ENCODE data around the gene ARHGAP23.

ARHGAP23 gene, protein sequence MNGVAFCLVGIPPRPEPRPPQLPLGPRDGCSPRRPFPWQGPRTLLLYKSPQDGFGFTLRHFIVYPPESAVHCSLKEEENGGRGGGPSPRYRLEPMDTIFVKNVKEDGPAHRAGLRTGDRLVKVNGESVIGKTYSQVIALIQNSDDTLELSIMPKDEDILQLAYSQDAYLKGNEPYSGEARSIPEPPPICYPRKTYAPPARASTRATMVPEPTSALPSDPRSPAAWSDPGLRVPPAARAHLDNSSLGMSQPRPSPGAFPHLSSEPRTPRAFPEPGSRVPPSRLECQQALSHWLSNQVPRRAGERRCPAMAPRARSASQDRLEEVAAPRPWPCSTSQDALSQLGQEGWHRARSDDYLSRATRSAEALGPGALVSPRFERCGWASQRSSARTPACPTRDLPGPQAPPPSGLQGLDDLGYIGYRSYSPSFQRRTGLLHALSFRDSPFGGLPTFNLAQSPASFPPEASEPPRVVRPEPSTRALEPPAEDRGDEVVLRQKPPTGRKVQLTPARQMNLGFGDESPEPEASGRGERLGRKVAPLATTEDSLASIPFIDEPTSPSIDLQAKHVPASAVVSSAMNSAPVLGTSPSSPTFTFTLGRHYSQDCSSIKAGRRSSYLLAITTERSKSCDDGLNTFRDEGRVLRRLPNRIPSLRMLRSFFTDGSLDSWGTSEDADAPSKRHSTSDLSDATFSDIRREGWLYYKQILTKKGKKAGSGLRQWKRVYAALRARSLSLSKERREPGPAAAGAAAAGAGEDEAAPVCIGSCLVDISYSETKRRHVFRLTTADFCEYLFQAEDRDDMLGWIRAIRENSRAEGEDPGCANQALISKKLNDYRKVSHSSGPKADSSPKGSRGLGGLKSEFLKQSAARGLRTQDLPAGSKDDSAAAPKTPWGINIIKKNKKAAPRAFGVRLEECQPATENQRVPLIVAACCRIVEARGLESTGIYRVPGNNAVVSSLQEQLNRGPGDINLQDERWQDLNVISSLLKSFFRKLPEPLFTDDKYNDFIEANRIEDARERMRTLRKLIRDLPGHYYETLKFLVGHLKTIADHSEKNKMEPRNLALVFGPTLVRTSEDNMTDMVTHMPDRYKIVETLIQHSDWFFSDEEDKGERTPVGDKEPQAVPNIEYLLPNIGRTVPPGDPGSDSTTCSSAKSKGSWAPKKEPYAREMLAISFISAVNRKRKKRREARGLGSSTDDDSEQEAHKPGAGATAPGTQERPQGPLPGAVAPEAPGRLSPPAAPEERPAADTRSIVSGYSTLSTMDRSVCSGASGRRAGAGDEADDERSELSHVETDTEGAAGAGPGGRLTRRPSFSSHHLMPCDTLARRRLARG (N-terminal part only)

DNA sequence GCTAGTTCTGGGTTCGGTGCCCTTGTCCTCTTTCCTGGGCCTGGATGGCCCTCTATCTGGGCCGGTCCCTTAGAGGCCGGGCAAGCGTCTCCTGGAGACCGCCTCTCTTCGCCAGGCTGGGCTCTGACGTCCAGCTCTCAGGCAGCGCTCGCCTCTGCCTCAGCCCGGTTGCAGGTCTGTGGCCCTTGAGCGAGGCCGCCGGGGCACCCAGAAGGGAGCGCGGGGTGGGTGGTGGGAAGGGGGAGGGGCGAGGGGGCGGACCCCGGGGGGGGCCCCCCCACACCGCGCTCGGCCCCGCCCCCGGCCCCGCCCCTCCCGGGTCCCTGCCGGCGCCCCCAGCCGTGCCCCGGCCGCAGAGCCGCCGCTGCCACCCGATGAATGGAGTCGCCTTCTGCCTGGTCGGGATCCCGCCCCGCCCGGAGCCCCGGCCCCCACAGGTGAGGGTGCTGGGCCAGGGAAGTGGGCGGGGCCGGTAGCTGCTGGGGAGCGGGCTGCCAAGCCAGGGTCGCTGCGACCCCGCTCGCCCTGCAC, at the start of gene ARHGAP23:
Gene ARHGAP23, plus strand, starts transcription at position 353 of the 531 bp plus-strand sequence. Its CDS starts 22 bp downstream, at position 375.
- DNase-seq (ENCODE audit: low spot score): peak; percentile 93

DNA sequence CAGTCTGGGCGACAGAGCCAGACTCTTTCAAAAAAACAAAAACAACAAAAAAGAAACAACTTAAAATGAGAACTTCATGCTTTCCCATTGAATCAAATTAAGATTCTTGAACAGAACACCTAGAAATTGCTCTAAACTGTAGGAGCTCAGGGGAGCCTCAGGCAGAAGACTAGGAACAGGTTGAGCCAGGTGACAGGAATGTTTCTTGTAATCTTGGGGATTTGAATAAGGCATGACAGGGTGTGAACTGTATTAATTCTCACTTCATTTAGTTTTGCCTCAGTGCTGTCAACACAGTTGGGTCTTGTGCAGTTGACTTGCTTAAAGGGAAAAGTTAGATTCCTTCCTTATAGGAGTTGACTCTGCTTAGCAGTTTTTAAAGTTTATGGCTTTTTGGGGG, 48.8 kb upstream of the ARHGAP23 start:
- DNase-seq (ENCODE audit: low spot score): no peak

DNA sequence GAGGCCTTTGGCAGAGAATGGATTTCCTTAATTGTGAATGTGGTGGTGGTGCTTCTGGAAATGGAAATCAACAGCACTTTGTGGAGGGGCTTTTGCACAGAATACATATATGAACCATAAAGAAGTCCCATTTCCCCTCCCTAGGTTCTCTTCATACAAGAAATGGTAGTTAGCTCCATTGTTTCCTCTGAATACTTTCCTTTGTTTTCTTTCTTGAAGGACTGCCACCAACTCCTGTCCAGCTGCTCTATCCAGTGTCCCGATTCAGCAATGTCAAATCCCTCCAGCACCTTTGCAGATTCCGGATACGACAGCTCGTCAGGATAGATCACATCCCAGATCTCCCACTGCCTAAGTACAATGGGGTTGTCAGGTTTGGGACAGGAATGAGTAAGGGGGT, 33.2 kb upstream of the ARHGAP23 start:
- no peak for DNase-seq (ENCODE audit: low spot score)

DNA sequence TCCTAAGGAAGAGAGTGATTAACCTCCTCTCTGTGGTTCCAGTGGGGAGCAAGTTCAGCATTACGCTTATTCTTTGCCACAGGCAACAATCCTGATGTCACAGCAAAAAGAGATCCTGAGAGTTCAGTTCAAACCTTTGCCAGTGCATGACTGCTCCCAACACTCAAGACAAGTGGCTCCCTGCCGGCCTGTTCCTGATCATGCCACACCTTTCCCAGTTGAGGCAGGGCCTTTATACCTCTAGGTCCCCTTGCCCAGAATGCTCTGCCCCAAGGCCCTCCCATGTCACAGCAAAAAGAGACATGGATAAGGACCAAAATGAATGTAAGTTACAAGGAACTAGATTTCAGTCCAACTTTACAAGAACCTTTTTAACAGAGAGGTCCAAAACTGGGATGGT, 31.0 kb upstream of the ARHGAP23 start:
- DNase-seq (ENCODE audit: low spot score): no peak

DNA sequence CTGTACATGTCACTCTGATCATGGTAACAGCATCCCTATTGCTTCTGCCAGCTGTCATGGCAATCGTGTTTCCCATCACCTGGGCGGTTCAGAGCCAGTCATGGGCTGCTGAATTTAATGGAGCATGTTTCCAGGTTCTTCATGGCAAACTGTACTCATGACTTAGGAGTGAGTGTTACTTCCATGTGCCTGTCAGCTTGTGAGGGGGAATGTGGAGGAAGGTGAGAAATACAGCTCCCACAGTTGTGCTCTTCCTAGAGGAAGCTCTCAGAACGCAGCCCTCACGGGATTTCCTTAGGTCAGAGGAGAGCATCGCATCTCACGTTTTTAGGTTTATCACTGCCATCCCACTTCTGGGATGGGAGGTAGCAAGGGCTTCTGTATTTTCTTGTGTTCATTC, 28.0 kb upstream of the ARHGAP23 start:
- DNase-seq (ENCODE audit: low spot score): no peak

DNA sequence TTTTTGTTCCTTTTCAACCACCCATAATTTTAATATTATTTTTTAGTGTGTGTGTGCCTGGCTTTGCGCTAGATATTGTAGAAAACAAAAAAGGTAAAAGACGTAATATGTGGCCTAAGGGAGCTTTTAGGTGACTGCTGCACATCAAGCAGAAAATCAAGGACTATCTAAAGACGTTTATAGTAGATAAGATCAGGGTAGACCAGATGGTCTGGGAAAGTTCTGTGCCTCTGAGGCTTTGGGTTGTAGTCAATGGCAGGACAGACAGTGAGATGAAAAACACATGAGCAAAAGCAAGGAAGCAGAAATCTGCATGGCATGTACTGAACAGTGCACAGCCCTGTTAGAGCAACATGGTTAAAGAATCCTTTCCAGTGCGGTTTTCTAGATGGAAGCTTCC, 26.8 kb upstream of the ARHGAP23 start:
- DNase-seq (ENCODE audit: low spot score): no peak

DNA sequence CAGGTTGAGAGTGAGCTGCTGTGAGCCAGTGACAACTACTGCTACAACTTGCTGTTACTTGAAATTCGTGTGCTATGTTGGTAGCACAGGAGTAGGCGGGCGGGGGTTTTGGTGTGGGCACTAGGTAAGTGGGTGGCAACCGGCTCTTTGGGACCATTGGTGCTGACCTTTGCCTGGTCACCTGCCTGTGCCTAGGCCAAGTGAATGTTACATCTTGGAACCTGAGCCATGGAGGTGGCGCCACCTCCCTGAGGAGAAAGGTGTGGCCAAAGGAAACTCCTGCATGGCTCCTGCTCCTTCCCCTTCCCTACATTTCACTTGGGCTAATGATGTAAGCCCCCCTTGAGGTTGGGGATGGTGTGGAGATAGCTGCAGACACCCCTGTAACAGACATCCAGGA, 25.4 kb upstream of the ARHGAP23 start:
- no peak for DNase-seq (ENCODE audit: low spot score)

DNA sequence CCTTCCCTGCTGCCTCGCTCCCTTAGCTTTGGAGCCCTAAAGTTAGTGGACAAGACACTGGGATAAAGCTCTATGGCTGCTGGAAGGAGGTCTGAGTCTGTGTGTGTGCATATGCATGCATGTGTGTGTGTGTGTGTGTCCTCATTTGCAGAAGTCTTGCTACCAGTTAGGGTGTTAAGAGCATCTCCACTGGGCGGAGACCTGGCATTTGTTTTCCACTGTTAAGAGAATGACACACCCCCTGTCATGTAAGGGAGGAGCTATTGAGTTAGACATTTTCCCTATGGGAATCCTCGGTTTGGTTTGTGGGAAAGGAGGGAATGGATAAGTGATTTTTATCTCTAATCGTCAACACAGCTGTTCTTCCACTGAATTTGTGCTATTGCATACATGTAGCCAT, 24.8 kb upstream of the ARHGAP23 start:
- no peak for DNase-seq (ENCODE audit: low spot score)

DNA sequence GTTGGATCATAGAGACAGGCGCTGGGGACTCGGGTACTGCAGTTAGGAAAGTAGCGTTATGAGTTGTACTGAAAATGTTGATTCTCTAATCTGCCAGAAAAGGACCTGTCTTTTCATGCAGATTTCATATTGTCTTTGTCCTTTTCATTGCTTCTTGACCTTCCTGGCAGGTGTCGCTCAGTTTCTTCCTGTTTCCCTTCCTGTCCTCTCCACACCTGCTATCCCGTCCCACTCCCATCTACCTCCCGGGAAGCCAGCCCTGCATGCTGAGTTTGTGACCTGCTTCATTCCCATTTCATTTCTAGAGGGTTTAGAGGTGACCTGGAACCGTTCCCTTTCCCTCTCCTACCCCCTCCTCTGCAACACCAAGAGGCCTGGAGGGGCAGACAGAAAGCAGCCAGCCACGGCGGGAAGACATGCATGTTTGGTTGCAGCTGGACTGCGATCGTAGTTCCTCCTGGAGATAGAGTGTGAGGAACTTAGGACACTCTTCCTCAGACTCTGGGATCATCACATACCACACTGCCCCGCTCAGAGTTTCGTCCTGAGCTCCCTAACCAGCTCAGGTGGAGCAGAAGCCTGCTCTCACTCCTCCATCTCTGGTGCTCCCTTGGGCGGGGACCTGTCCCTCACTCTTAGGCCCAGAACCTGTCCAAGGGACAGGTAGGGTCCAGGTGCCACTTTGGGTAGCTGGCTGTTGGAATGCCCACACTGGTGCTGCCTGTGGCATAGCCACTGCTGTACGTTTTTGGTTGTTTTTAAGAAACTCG, 23.9 kb upstream of the ARHGAP23 start:
- DNase-seq (ENCODE audit: low spot score): no peak

DNA sequence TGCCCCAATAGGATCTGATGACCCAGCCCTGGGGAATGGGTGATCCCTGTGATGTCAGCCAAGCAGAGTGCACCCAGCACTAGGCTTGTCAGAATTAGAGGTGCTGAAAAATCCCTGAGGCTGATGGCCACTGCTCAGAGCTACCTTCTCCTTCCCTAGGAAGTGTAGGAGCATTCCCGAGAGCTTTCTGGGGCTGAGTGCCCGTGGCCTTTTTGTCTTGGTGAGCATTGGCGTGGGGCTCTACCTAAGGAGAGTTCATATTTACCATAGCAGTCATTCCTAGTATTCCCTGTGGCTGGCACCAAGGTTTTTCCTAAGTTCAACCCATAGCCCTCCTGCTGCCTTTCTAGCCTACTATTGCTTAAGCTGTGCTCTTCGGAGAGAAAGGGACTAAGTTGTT, 22.6 kb upstream of the ARHGAP23 start:
- no peak for DNase-seq (ENCODE audit: low spot score)

DNA sequence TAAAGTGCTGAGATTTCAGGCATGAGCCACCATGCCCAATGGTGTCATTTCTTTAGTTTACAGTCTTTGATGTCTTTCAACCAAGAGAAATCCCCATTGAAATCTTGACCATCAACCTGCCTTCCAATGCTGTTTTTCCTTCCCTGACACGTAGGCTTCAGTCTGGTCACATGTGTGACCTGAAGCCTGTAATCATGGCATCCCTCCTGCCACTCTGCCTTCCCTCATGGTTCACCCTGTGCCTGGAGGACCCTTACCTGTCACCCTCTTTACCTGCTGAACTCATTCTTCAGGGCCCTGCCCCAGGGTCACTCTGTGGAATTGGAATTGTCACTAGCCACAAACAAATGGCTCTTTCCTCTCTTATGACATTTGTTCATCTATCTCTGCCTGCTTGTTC, 18.1 kb upstream of the ARHGAP23 start:
- no peak for DNase-seq (ENCODE audit: low spot score)

DNA sequence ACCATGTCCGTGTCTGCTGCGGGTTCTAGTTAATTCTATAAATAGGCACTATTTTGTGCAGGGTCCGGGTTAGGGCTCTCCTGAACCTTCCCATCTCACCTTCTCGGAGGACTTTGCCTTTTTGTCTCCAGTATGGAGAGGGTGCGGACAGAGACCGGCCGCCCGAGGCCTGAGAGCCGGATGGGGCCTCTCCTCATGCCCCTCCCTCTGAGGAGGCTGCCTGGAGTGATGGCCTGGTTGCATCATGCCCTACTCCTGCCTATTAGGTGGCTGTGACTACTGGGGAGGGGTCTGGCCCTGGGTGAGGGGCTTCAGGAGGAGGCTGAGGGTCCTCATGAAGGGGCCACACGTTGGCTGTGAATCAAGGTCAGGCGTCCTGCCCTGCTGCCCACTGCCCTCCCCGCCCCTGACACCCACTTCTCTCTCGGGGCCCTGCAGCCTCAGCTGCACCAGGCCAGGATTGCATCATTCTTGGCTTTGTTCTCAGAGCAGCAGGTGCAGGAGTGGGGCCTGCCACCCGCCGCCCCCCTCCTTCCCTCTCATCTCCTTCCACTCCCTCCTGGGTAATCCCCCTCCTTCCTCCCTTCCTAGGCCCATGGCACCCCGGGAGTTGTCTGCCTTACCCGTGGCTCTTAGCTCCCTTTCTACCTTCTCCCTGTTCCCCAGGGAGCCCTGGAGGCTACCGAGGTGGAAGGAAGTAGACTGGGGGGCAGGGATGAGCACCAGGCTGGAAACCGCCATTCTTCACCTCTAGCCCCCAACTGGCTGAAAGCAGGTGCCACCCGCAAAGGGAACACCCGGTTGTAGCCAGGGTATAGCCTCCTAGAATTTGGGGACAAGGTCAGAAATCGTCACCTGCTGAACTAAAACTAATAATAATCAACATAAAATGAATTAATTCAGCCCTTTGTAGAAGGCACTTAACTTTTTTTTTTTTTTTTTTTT, 12.7 kb upstream of the ARHGAP23 start:
- DNase-seq (ENCODE audit: low spot score): peak; percentile 72

DNA sequence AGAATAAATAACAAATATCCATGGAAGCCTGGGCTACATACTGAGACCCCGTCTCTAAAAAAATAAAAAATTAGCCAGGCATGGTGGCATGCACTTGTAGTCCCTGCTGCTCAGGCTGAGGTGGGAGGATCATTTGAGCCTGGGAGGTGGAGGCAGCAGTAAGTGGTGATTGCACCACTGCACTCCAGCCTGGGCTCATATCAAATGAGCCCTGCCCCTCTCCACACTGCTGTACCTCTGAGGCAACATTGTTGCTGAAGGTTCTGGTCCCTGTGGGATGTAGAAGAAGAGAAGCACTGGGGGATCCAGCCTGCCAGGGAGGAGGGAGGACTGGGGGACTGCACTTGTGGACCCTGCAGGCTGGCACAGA, 11.4 kb upstream of the ARHGAP23 start:
- DNase-seq (ENCODE audit: low spot score): no peak

DNA sequence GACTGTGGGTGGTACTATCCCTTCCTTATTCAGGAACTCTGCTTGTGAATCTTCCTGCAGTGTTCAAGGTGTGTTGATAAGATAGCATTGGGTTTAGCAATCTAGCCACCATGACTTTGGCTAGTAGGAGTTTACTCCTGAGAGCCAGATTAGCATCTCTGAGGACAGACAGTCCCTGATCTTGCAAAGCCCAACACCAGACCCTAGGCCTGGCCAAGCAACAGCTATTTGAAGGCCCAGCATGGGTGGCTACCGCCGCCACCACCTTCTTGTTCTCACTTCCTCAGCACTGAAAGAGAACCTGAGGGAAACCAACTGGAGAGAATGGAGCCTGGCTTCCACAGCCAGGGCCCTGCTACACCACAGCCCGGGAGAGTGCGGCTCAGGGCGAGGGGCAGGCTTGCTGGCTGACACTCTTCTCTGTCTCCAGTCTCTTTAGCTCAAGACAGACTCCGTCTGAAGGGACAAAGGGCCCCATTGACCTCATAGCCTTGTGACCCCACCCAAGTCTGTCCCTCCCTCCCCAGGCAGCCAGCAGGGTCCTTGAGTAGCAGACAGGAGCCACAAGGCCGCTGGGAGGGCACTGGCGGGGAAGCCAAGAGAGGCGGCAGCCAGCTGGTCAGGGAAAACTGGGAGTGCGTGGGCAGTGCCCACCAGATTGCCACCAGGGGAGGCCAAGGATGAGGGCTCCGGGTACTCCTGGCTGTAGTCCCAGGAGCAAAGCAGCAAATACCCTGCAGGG, 10.9 kb upstream of the ARHGAP23 start:
- DNase-seq (ENCODE audit: low spot score): no peak

DNA sequence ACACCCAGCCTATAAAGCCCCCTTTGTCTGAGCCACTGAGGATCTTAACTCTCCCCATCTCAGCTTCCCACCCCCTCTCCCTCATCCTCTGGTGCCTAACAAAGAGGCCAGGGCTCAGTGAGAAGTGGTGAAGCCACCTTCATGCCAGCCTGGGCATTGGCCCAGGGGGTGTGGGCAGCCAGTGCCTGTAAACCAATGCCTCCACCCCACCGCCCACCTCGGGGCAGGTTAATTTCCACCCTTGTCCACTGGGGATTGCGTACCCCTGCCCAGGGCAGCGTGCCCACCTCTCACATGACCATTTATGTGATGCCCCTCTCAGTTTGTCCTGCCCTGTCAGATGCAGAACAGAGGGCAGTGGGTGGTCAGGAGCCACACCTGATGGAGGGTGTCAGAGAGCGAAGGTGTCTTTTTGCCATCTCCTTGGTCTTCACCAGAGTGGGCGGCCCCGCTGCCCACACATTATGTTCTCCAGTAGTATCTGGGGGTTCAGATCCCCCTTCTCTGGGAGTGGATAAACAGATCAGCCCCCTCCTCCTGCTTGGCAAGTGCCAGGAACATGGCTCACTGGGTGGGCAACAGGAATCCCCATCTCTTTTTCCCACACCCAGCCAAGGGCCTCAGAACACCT, 10.1 kb upstream of the ARHGAP23 start:
- DNase-seq (ENCODE audit: low spot score): no peak

DNA sequence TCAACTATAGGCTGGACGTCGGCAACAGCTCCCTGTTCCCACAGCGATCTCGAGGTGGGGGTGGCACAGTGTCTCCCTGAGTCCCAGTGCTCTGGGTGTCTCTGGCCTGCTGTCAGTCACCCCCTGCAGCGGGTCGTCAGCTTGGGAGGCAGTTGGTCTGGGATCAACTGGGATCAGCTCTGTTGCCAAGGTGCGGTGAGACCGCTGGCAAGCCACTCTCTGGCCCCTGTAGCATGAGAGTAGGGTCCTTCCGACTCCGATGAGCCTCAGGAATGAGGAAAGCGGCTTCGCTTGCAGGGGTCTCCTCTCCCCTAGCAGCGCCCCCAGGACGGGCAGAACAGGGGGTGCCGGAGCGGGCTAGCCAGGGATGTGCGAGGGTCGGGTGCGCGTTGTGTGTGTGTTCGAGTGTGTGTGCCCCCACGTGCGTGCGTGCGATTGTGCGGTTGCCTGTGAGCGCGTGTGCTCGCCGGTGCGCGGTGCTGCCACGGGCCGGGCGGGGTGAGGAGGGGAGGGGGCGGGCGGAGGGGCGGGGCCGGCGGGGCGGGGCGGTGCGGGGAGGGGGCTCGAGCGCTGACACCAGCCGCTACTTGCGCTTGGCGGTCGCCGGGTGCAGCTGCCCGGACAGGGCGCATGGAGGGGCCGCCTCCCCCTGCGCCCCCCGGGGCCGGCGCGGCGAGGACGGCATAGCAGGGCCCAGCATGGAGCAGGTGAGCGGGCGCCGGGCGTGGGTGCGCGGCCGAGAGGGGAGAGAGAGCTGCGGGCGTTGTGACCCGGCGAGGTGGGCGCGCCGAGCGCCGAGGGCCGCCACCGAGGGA, 9.4 kb upstream of the ARHGAP23 start:
- peak; percentile 38 for DNase-seq (ENCODE audit: low spot score)

DNA sequence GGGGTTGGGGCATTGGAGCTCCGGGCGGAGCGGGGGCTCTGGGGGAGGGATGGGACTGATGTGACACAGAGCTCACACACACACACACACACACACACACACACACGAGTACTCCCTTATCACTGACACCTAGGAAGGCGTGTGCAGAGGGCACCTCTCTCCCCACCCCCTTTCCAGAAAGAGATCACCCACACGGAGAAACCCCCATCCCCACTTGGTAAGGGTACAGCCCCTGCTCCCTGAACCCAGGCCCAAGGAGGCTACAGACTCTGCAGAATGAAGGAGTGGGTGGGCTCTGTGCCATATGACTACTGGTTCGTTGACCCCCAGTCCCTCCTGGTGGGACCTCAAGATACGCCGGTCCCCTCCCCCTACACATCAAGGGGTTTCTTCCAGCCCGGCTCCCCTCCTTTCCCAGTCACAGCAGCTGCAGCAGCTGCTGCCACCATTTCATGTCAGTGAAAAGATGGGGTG, 8.7 kb upstream of the ARHGAP23 start:
- DNase-seq (ENCODE audit: low spot score): no peak

DNA sequence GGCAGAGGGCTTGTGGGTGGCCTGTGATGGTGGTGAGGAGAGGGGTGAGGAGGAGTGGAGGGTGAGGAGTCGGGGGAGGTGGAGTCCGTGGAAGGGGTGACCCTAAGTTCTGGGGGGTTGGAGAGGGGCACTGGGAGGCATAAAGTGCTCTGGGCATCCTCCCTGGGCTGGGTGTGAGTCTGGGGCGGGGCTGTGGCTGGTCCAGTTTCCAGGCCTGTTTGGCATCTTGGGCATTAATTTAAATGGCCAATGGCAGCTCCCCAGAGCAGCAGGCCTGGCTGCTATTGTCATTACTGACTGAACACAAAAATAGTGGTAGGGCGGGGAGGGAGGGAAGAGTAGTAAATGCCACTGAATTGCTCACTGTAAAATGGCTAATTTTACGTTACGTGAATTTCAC, 7.7 kb upstream of the ARHGAP23 start:
- no peak for DNase-seq (ENCODE audit: low spot score)

Measured in AG08396 (cell line).